Caco-2 (cell line): ENCODE data around the gene SRL. TPM values are rescaled to one million over a fixed set of nuclear protein-coding genes. Genes with fewer than 3 reads are reported as not detected.

Source experiments
- BruUV-seq: library from RNA; stranded (reverse); fragments of 400-500 nt; replicated peaks from 2 replicates; lab custom pipeline; 2021; lab: Mats Ljungman, UMichigan
- CTCF ChIA-PET: fragments of 300-600 bp; sonication (Branson Sonifier 250); formaldehyde crosslinking; loops from one replicate; lab custom pipeline; 2022; ENCODE audit warnings: antibody characterized with exemption; lab: Charles Lee
- POLR2A ChIA-PET: fragments of 300-600 bp; sonication (Branson Sonifier 250); formaldehyde crosslinking; loops from one replicate; lab custom pipeline; 2022; ENCODE audit warnings: antibody characterized with exemption; lab: Charles Lee
- DNase-seq, 2 experiments: peaks; one replicate each; pipeline versions ENCODE4 v3.0.0 to v3.0.0-alpha.2; 2020 to 2022
- H3K27me3 ChIP-seq: replicated peaks from 2 replicates; pipeline ENCODE4 v1.6.0; 2011; ENCODE audit warnings: low read length; ENCODE audit not compliant: control insufficient read depth, insufficient read depth
- H3K36me3 ChIP-seq: 2 replicates; pipeline ENCODE4 v1.5.1; 2011; ENCODE audit warnings: low read length; ENCODE audit not compliant: control insufficient read depth, insufficient read depth
- H3K4me1 ChIP-seq: fragments of 250-450 bp; sonication (Bioruptor Pico); 2 replicates; pipeline ENCODE4 v1.5.1; 2020; ENCODE audit warnings: mild to moderate bottlenecking
- H3K4me3 ChIP-seq: 2 replicates; pipeline ENCODE4 v1.5.1; 2011; ENCODE audit warnings: low read depth, mild to moderate bottlenecking, control low read depth, low read length
- H3K9me3 ChIP-seq: fragments of 250-450 bp; sonication (Bioruptor Pico); 2 replicates; pipeline ENCODE4 v1.5.1; 2020; ENCODE audit warnings: mild to moderate bottlenecking, moderate library complexity
- H3K27ac Mint-ChIP-seq: one replicate; pipeline ENCODE4 v1.8.0; 2022; ENCODE audit warnings: mixed read lengths; ENCODE audit not compliant: unreplicated experiment
- H3K27me3 Mint-ChIP-seq: one replicate; pipeline ENCODE4 v1.8.0; 2022; ENCODE audit warnings: mixed read lengths; ENCODE audit not compliant: insufficient read depth, unreplicated experiment
- H3K36me3 Mint-ChIP-seq: one replicate; pipeline ENCODE4 v1.8.0; 2022; ENCODE audit warnings: mild to moderate bottlenecking, mixed read lengths; ENCODE audit not compliant: insufficient read depth, unreplicated experiment
- H3K4me1 Mint-ChIP-seq: one replicate; pipeline ENCODE4 v1.8.0; 2022; ENCODE audit warnings: low read depth, mixed read lengths; ENCODE audit not compliant: unreplicated experiment
- H3K4me3 Mint-ChIP-seq: one replicate; pipeline ENCODE4 v1.8.0; 2022; ENCODE audit warnings: mild to moderate bottlenecking, moderate library complexity, mixed read lengths; ENCODE audit not compliant: unreplicated experiment
- H3K9me3 Mint-ChIP-seq: one replicate; pipeline ENCODE4 v1.8.0; 2022; ENCODE audit warnings: mixed read lengths; ENCODE audit not compliant: unreplicated experiment
- intact Hi-C: fragments of 100-400 bp; cut with micrococcal nuclease; formaldehyde crosslinking; loops from one replicate; pipeline ENCODE4 v1.10.0; 2022; ENCODE audit not compliant: unreplicated experiment
- total RNA-seq: library from RNA; stranded (reverse); gene quantifications from 2 replicates; pipeline ENCODE4 v1.2.3, GENCODE V29; 2022
- TF ChIP-seq, protein P1 (sequence below), 2 experiments: fragments of 200-600 bp in 1 of 2; IDR thresholded peaks; 1 replicate in 1 of 2; 2 replicates in 1 of 2; pipeline versions ENCODE4 v1.5.1 to v1.8.0; 2011 to 2022; ENCODE audit warnings: antibody characterized with exemption in 1 of 2, control low read depth in 1 of 2, inconsistent platforms in 1 of 2, low read depth in 1 of 2, low read length in 1 of 2, mild to moderate bottlenecking in 1 of 2, moderate library complexity in 1 of 2; ENCODE audit not compliant: insufficient read depth in 1 of 2, severe bottlenecking in 1 of 2, unreplicated experiment in 1 of 2

SRL gene
- total RNA-seq, 1 experiment from 2014 or later = not detected

DNA sequence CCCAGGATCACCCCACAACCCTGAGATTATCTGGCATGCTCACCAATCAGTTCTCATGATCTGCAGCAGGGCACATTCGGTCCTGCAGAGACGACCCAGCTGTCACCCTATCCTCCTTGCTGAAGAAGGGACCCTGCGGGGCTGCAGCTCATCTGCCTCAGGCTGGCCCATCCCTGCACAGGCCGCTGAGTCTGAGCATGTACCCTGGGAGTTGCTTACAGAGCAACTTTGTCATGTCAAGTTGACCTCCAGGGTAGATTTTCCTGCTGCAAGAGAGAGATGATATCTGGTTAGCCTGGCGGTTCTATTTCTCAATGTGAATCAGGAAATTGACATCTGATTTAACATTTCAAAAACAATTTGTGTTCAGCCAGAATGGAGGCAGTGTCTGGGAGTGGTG is 89.6 kb downstream of the SRL start:
- DNase-seq = no peak
- no peak overlapping the region for H3K27ac Mint-ChIP-seq

DNA sequence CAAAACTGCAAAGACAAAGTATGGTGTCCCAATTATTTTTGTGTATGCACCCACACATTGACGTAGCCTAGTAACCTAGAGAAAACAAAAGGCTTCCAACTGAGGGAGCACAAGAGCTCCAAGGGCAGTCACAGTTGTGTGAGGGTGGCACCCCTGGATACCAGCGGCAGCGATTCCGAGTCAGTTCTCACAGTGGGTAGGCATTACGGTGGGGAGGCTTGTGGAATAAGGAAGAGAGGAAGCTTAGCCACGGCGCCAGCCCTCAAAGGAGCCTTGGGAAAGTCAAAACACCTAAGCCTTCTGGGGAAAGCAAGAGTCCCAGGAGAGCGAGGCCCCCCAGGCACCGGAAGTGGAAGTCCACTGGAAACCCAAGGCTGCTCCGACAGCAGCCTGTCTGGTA is 94.6 kb downstream of the SRL start:
- Mint-ChIP-seq H3K36me3 (no peaks in the 10 kb centered on the region), H3K27ac (no peak overlapping the region), H3K9me3 (no peaks in the 10 kb centered on the region), H3K4me1 (no peaks in the 10 kb centered on the region), H3K4me3 (no peak overlapping the region), H3K27me3 (no peaks in the 10 kb centered on the region)
- H3K9me3 ChIP-seq = no peaks in the 10 kb centered on the region
- no peaks in the 10 kb centered on the region for H3K4me1 ChIP-seq
- BruUV-seq = no TSS peak
- intact Hi-C loops = no loop called here
- CTCF ChIA-PET = interaction anchor here (0.5 kb wide), 1 partner anchor 207 kb away, joined by 3 read pairs; no protein-coding TSS in a partner anchor
- no peaks in the 10 kb centered on the region for H3K36me3 ChIP-seq
- H3K27me3 ChIP-seq = no peaks in the 10 kb centered on the region
- TF ChIP-seq, protein P1, sequence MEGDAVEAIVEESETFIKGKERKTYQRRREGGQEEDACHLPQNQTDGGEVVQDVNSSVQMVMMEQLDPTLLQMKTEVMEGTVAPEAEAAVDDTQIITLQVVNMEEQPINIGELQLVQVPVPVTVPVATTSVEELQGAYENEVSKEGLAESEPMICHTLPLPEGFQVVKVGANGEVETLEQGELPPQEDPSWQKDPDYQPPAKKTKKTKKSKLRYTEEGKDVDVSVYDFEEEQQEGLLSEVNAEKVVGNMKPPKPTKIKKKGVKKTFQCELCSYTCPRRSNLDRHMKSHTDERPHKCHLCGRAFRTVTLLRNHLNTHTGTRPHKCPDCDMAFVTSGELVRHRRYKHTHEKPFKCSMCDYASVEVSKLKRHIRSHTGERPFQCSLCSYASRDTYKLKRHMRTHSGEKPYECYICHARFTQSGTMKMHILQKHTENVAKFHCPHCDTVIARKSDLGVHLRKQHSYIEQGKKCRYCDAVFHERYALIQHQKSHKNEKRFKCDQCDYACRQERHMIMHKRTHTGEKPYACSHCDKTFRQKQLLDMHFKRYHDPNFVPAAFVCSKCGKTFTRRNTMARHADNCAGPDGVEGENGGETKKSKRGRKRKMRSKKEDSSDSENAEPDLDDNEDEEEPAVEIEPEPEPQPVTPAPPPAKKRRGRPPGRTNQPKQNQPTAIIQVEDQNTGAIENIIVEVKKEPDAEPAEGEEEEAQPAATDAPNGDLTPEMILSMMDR (IDR thresholded peaks at IDR 0.05; ENCODE audit: insufficient read depth in 1 of 2, low read depth in 1 of 2, low read length in 1 of 2, severe bottlenecking in 1 of 2, unreplicated experiment in 1 of 2) = no peak
- DNase-seq = no peak
- POLR2A ChIA-PET = no interaction called here
- H3K4me3 ChIP-seq = no peak overlapping the region

More for the DNA sequence above, 89.6 kb downstream of the SRL start:
- Mint-ChIP-seq H3K9me3 (no peaks in the 10 kb centered on the region), H3K4me1 (no peaks in the 10 kb centered on the region), H3K4me3 (no peak overlapping the region), H3K36me3 (no peaks in the 10 kb centered on the region), H3K27me3 (no peaks in the 10 kb centered on the region)
- ChIA-PET CTCF (no interaction called here), POLR2A (no interaction called here)
- Histone ChIP-seq H3K9me3 (no peaks in the 10 kb centered on the region), H3K4me3 (no peak overlapping the region), H3K4me1 (peaks cover 1% of the 10 kb centered on the region; the same call in 1 of the 2 replicates), H3K27me3 (no peaks in the 10 kb centered on the region), H3K36me3 (no peaks in the 10 kb centered on the region)
- intact Hi-C loops = no loop called here
- TF ChIP-seq, protein P1 (IDR thresholded peaks at IDR 0.05; ENCODE audit: insufficient read depth in 1 of 2, low read depth in 1 of 2, low read length in 1 of 2, severe bottlenecking in 1 of 2, unreplicated experiment in 1 of 2) = no peak
- BruUV-seq = no TSS peak

DNA sequence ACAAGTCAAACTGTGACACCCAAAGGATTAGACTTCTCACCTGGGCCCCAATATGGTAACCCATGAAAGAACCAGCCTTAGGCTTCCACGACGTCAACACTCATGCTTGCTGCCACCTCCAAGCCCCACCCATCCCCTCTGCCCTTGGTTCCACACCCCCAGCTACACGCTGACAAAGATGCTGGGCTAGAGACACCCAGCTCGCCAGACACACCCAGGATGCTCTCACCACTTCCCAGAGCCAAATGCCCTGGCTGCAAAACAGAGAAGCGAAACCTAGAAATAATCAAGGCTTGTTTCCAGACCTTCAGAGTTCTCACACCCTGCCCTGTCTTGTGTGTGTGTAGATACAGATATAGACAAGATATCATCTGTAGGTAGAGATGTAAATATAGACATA is 99.6 kb downstream of the SRL start:
- Histone ChIP-seq H3K27me3 (no peaks in the 10 kb centered on the region), H3K36me3 (no peaks in the 10 kb centered on the region), H3K4me1 (no peaks in the 10 kb centered on the region), H3K4me3 (no peak overlapping the region), H3K9me3 (no peaks in the 10 kb centered on the region)
- peaks cover 6% of the 10 kb centered on the region for H3K9me3 Mint-ChIP-seq
- no peaks in the 10 kb centered on the region for H3K4me1 Mint-ChIP-seq
- TF ChIP-seq, protein P1 (IDR thresholded peaks at IDR 0.05; ENCODE audit: insufficient read depth in 1 of 2, low read depth in 1 of 2, low read length in 1 of 2, severe bottlenecking in 1 of 2, unreplicated experiment in 1 of 2) = no peak
- BruUV-seq = no TSS peak
- peaks cover 4% of the 10 kb centered on the region for H3K36me3 Mint-ChIP-seq
- ChIA-PET CTCF (no interaction called here), POLR2A (no interaction called here)
- no peak overlapping the region for H3K4me3 Mint-ChIP-seq
- no peak for DNase-seq
- intact Hi-C loops = no loop called here
- no peaks in the 10 kb centered on the region for H3K27me3 Mint-ChIP-seq
- no peak overlapping the region for H3K27ac Mint-ChIP-seq
